Hepatocyte (in vitro differentiated cells): Measurements from ENCODE around the gene ELOVL5. TPM values are rescaled to one million over a fixed set of nuclear protein-coding genes. Genes with fewer than 3 reads are reported as not detected.
"Not testable (repeated sequence)": the region's sequence is repeated elsewhere in the genome, so short reads cannot be mapped to it uniquely, and the experiment has no call there.

ENCODE experiments used
- DNase-seq: peaks from one replicate; pipeline ENCODE4 v3.0.0-alpha.2; 2016; ENCODE audit warnings: low spot score
- H2AFZ ChIP-seq: fragments of 200-600 bp; sonication (generic); 2 replicates; pipeline ENCODE4 v1.6.0; 2016; ENCODE audit warnings: antibody characterized with exemption, mild to moderate bottlenecking
- H3K27ac ChIP-seq: fragments of 200-600 bp; sonication (generic); 2 replicates; pipeline ENCODE4 v1.5.1; 2016; ENCODE audit warnings: mild to moderate bottlenecking
- H3K27me3 ChIP-seq: fragments of 200-600 bp; sonication (generic); 2 replicates; pipeline ENCODE4 v1.6.1; 2016
- H3K36me3 ChIP-seq: fragments of 200-600 bp; sonication (generic); replicated peaks from 2 replicates; pipeline ENCODE4 v1.5.1; 2016; ENCODE audit warnings: low read depth; ENCODE audit not compliant: insufficient read depth
- H3K4me1 ChIP-seq: fragments of 200-600 bp; sonication (generic); 2 replicates; pipeline ENCODE4 v1.5.1; 2016; ENCODE audit warnings: mild to moderate bottlenecking, moderate library complexity; ENCODE audit not compliant: insufficient read depth
- H3K4me2 ChIP-seq: fragments of 200-600 bp; sonication (generic); 2 replicates; pipeline ENCODE4 v1.6.0; 2016
- H3K4me3 ChIP-seq: fragments of 200-600 bp; sonication (generic); 2 replicates; pipeline ENCODE4 v1.5.1; 2016; ENCODE audit warnings: mild to moderate bottlenecking
- H3K79me2 ChIP-seq: fragments of 200-600 bp; sonication (generic); 2 replicates; pipeline ENCODE4 v1.6.0; 2017; ENCODE audit warnings: mild to moderate bottlenecking
- H3K9me2 ChIP-seq: fragments of 200-600 bp; sonication (generic); replicated peaks from 2 replicates; pipeline ENCODE4 v1.6.0; 2017; ENCODE audit warnings: mild to moderate bottlenecking; ENCODE audit not compliant: insufficient read depth
- H3K9me3 ChIP-seq: fragments of 200-600 bp; sonication (generic); 2 replicates; pipeline ENCODE4 v1.5.1; 2016; ENCODE audit warnings: low read depth, mild to moderate bottlenecking
- H4K20me1 ChIP-seq: fragments of 200-600 bp; sonication (generic); 2 replicates; pipeline ENCODE4 v1.6.0; 2016; ENCODE audit warnings: mild to moderate bottlenecking; ENCODE audit not compliant: insufficient read depth, poor library complexity, severe bottlenecking
- EZH2 ChIP-seq: fragments of 200-600 bp; sonication (generic); IDR thresholded peaks from 2 replicates; pipeline ENCODE4 v1.6.1; 2016; ENCODE audit warnings: antibody characterized with exemption, mild to moderate bottlenecking, borderline replicate concordance
- EZH2phosphoT487 ChIP-seq: fragments of 200-600 bp; sonication (generic); IDR thresholded peaks from one replicate; pipeline ENCODE4 v1.6.1; 2018; ENCODE audit warnings: antibody characterized with exemption, mild to moderate bottlenecking, low read depth, moderate library complexity; ENCODE audit not compliant: unreplicated experiment, severe bottlenecking
- WGBS: methylation state at CpG from one replicate; pipeline ENCODE4 v1.1.6; 2016; ENCODE audit warnings: low lambda C conversion rate; ENCODE audit errors: missing lambda C conversion rate; 5-methylcytosine and 5-hydroxymethylcytosine counted together
- polyA plus RNA-seq: library from polyadenylated mRNA; unstranded; fragments of >200 nt; fragmentation: Nextera tagmentation; extraction: Ambion mirVana; gene quantifications from 2 replicates; pipeline ENCODE4 v1.2.1, GENCODE V29; 2016
- total RNA-seq: library from RNA; depleted of rRNA; stranded (reverse); fragments of >200 nt; gene quantifications from 2 replicates; pipeline ENCODE4 v1.2.3, GENCODE V29; 2014
- TF ChIP-seq, protein P1 (sequence below): fragments of 200-600 bp; sonication (generic); IDR thresholded peaks from 2 replicates; pipeline ENCODE4 v1.5.1; 2016; ENCODE audit warnings: antibody characterized with exemption, mild to moderate bottlenecking; ENCODE audit not compliant: poor library complexity

ELOVL5 gene
- total and polyA plus RNA-seq, 2 experiments from 2014 or later = 144 to 156 TPM

DNA sequence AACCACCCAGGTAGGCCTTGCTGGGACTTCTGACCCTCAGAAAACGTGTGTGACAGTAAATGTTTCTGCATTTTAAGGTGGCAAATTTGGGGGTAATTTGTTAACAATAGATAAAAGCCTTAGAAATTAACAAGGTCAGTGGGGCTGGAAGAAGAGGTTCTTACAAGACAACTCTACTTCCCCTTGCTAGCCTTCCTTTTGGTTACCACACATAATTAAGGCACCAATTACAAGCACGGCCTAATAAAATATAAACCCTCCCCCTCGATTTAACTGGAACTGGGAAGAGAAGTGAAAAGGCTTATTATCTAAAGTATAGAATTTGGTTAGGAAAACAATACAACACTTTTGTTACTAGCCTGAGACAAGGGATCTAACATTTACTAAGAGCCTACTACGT, 38.8 kb downstream of the ELOVL5 start:
- H4K20me1 ChIP-seq = peaks cover 32% of the 10 kb centered on the region

DNA sequence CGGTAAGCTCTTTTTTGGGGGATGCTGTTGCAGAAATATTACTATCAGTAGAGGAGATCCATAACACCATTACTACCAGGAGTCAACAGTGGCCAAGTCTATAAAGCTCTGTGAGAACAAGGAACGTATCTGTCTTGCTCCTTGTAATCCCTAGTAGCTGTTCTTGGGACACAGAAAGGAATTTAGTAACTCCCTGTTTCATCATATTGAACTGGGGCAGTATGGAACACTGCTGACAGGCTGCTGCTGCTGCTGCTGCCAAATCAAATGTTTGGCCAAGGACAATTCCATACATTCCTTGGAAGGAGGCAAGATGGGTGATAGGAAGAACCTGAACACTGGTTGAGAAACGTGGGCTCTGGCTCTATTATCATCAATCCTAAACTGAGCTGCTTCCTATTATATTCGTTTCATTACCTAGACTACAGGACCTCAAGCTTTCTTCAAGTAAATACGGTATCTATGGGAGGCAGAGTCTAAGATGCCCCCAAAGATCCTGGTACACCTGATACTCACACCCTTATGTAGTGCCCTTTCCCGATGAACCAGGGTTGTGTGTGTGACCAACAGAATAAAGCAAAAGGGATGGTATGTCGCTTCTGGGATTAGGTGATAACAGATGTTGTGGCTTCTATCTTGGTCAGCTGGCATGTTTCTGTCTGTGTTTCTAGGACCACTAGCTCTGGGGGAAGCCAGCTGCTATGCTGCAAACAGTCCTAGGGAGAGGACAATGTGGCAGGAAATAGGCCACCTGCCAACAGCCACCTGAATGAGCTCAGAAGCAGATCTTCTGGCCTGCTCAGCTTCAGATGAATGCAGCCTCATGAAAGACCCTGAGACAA, 39.5 kb downstream of the ELOVL5 start:
- 73% methylated on average over 7 of the region's 7 CpGs for WGBS
- no peak overlapping the region for H3K4me3 ChIP-seq

More for the DNA sequence above, 38.8 kb downstream of the ELOVL5 start:
- Histone ChIP-seq H3K27ac (no peak overlapping the region), H3K4me2 (peak overlapping the region; percentile 12), H3K4me1 (peaks cover 16% of the 10 kb centered on the region), H3K79me2 (peaks cover 77% of the 10 kb centered on the region), H3K9me3 (no peaks in the 10 kb centered on the region), H3K4me3 (no peak overlapping the region), H2AFZ (no peak overlapping the region), H3K27me3 (no peaks in the 10 kb centered on the region), H3K9me2 (no peaks in the 10 kb centered on the region), H3K36me3 (no peaks in the 10 kb centered on the region)
- no peak for DNase-seq
- TF ChIP-seq, protein P1, sequence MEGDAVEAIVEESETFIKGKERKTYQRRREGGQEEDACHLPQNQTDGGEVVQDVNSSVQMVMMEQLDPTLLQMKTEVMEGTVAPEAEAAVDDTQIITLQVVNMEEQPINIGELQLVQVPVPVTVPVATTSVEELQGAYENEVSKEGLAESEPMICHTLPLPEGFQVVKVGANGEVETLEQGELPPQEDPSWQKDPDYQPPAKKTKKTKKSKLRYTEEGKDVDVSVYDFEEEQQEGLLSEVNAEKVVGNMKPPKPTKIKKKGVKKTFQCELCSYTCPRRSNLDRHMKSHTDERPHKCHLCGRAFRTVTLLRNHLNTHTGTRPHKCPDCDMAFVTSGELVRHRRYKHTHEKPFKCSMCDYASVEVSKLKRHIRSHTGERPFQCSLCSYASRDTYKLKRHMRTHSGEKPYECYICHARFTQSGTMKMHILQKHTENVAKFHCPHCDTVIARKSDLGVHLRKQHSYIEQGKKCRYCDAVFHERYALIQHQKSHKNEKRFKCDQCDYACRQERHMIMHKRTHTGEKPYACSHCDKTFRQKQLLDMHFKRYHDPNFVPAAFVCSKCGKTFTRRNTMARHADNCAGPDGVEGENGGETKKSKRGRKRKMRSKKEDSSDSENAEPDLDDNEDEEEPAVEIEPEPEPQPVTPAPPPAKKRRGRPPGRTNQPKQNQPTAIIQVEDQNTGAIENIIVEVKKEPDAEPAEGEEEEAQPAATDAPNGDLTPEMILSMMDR = no peak
- TF ChIP-seq EZH2 (no peak), EZH2phosphoT487 (no peak)
- 78% methylated on average over 4 of the region's 4 CpGs for WGBS

DNA sequence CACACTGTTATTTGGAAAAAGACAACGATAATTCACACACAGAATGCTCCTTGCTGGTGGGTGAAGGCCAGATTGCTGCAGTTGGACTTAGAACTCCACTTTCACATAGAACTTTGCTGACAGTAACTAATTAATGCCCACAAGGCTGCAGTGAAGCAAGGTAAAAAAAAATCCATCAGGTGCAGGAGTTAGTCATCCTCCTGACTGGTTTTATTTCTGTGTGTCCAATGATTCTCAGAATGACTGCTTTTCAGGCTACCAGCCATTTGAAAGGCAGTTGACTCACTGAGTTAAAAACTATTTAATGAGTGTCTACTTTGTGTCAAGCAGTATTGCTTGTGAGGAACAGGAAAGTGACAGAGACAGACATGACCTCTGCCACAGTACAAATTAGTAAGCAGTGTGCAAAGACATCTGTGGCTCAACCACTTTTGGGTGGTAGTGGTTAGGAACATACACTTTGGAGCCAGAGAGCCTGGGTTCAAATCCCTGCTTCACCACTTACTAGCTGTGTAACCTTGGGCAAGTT, 41.9 kb downstream of the ELOVL5 start:
- peaks cover 26% of the 10 kb centered on the region for H4K20me1 ChIP-seq
- H3K4me3 ChIP-seq = no peak overlapping the region
- TF ChIP-seq EZH2phosphoT487 (no peak), EZH2 (no peak)
- TF ChIP-seq, protein P1 = no peak
- H3K27me3 ChIP-seq = no peaks in the 10 kb centered on the region
- H3K79me2 ChIP-seq = peaks cover 69% of the 10 kb centered on the region
- peak overlapping the region; percentile 26 for H3K4me2 ChIP-seq
- no peak overlapping the region for H2AFZ ChIP-seq
- peak overlapping the region; percentile 57 for H3K27ac ChIP-seq
- no peaks in the 10 kb centered on the region for H3K36me3 ChIP-seq
- DNase-seq = peak; percentile 59
- no peaks in the 10 kb centered on the region for H3K9me3 ChIP-seq
- peaks cover 23% of the 10 kb centered on the region for H3K4me1 ChIP-seq
- 64% methylated on average over 1 of the region's 1 CpG for WGBS
- no peaks in the 10 kb centered on the region for H3K9me2 ChIP-seq

More for the DNA sequence above, 39.5 kb downstream of the ELOVL5 start:
- no peak overlapping the region for H2AFZ ChIP-seq
- peaks cover 16% of the 10 kb centered on the region for H3K4me1 ChIP-seq
- no peak for DNase-seq
- H3K9me3 ChIP-seq = no peaks in the 10 kb centered on the region
- H3K79me2 ChIP-seq = peaks cover 71% of the 10 kb centered on the region
- TF ChIP-seq, protein P1 = no peak
- TF ChIP-seq EZH2phosphoT487 (no peak), EZH2 (no peak)
- peak overlapping the region; percentile 12 for H3K4me2 ChIP-seq
- H4K20me1 ChIP-seq = peaks cover 32% of the 10 kb centered on the region
- no peaks in the 10 kb centered on the region for H3K27me3 ChIP-seq
- no peaks in the 10 kb centered on the region for H3K9me2 ChIP-seq
- H3K27ac ChIP-seq = peak overlapping the region; percentile 44
- no peaks in the 10 kb centered on the region for H3K36me3 ChIP-seq

DNA sequence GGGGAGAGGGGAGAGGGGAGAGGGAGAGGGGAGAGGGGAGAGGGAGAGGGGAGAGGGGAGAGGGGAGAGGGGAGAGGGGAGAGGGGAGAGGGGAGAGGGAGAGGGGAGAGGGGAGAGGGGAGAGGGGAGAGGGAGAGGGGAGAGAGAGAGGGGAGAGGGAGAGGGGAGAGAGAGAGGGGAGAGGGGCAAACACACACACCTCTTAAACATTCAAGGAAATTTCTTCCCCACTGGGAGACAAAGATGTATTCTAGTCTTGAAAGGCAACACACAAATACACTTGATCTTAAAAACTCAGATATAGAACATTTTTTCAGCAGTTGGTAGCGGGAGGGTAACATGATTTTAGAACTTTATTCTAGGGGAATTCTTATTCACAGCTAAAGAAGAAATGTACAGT, 42.5 kb downstream of the ELOVL5 start:
- not testable (repeated sequence) for H3K4me3 ChIP-seq, H3K36me3 ChIP-seq, H3K9me2 ChIP-seq, H3K9me3 ChIP-seq, H3K27me3 ChIP-seq, H2AFZ ChIP-seq, DNase-seq
- Histone ChIP-seq H3K27ac (peak overlapping the region; percentile 47), H3K79me2 (peaks cover 69% of the 10 kb centered on the region), H3K4me2 (peak overlapping the region; percentile 26), H3K4me1 (peaks cover 28% of the 10 kb centered on the region), H4K20me1 (peaks cover 23% of the 10 kb centered on the region)
- 94% methylated on average over 1 of the region's 1 CpG for WGBS

DNA sequence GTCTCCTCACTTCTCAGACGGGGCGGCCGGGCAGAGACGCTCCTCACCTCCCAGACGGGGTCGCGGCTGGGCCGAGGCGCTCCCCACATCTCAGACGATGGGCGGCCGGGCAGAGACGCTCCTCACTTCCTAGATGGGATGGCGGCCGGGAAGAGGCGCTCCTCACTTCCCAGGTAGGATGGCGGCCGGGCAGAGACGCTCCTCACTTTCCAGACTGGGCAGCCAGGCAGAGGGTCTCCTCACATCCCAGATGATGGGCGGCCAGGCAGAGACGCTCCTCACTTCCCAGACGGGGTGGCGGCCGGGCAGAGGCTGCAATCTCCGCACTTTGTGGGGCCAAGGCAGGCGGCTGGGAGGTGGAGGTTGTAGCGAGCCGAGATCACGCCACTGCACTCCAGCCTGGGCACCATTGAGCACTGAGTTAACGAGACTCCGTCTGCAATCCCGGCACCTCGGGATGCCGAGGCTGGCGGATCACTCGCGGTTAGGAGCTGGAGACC, 43.2 kb downstream of the ELOVL5 start:
- H3K4me1 ChIP-seq = peaks cover 35% of the 10 kb centered on the region
- 100% methylated on average over 12 of the region's 37 CpGs for WGBS
- not testable (repeated sequence) for H3K4me3 ChIP-seq, H3K9me3 ChIP-seq, DNase-seq, H3K27ac ChIP-seq, H3K36me3 ChIP-seq, H3K4me2 ChIP-seq, H3K9me2 ChIP-seq, H3K27me3 ChIP-seq, H2AFZ ChIP-seq
- H4K20me1 ChIP-seq = peaks cover 25% of the 10 kb centered on the region
- peaks cover 69% of the 10 kb centered on the region for H3K79me2 ChIP-seq
